Caco-2 (cell line): ENCODE results near the gene TMEM143. TPM values are rescaled to one million over a fixed set of nuclear protein-coding genes. Genes with fewer than 3 reads are reported as not detected.
A peak's percentile ranks its signal among the peaks of the same experiment; 100 is the strongest.

Experiments
- BruUV-seq: library from RNA; stranded (reverse); fragments of 400-500 nt; replicated peaks from 2 replicates; lab custom pipeline; 2021; lab: Mats Ljungman, UMichigan
- CTCF ChIA-PET: fragments of 300-600 bp; sonication (Branson Sonifier 250); formaldehyde crosslinking; loops from one replicate; lab custom pipeline; 2022; ENCODE audit warnings: antibody characterized with exemption; lab: Charles Lee
- POLR2A ChIA-PET: fragments of 300-600 bp; sonication (Branson Sonifier 250); formaldehyde crosslinking; loops from one replicate; lab custom pipeline; 2022; ENCODE audit warnings: antibody characterized with exemption; lab: Charles Lee
- DNase-seq, 2 experiments: peaks; one replicate each; pipeline versions ENCODE4 v3.0.0 to v3.0.0-alpha.2; 2020 to 2022
- H3K27me3 ChIP-seq: replicated peaks from 2 replicates; pipeline ENCODE4 v1.6.0; 2011; ENCODE audit warnings: low read length; ENCODE audit not compliant: control insufficient read depth, insufficient read depth
- H3K36me3 ChIP-seq: 2 replicates; pipeline ENCODE4 v1.5.1; 2011; ENCODE audit warnings: low read length; ENCODE audit not compliant: control insufficient read depth, insufficient read depth
- H3K4me1 ChIP-seq: fragments of 250-450 bp; sonication (Bioruptor Pico); 2 replicates; pipeline ENCODE4 v1.5.1; 2020; ENCODE audit warnings: mild to moderate bottlenecking
- H3K4me3 ChIP-seq: 2 replicates; pipeline ENCODE4 v1.5.1; 2011; ENCODE audit warnings: low read depth, mild to moderate bottlenecking, control low read depth, low read length
- H3K9me3 ChIP-seq: fragments of 250-450 bp; sonication (Bioruptor Pico); 2 replicates; pipeline ENCODE4 v1.5.1; 2020; ENCODE audit warnings: mild to moderate bottlenecking, moderate library complexity
- H3K27ac Mint-ChIP-seq: one replicate; pipeline ENCODE4 v1.8.0; 2022; ENCODE audit warnings: mixed read lengths; ENCODE audit not compliant: unreplicated experiment
- H3K27me3 Mint-ChIP-seq: one replicate; pipeline ENCODE4 v1.8.0; 2022; ENCODE audit warnings: mixed read lengths; ENCODE audit not compliant: insufficient read depth, unreplicated experiment
- H3K36me3 Mint-ChIP-seq: one replicate; pipeline ENCODE4 v1.8.0; 2022; ENCODE audit warnings: mild to moderate bottlenecking, mixed read lengths; ENCODE audit not compliant: insufficient read depth, unreplicated experiment
- H3K4me1 Mint-ChIP-seq: one replicate; pipeline ENCODE4 v1.8.0; 2022; ENCODE audit warnings: low read depth, mixed read lengths; ENCODE audit not compliant: unreplicated experiment
- H3K4me3 Mint-ChIP-seq: one replicate; pipeline ENCODE4 v1.8.0; 2022; ENCODE audit warnings: mild to moderate bottlenecking, moderate library complexity, mixed read lengths; ENCODE audit not compliant: unreplicated experiment
- H3K9me3 Mint-ChIP-seq: one replicate; pipeline ENCODE4 v1.8.0; 2022; ENCODE audit warnings: mixed read lengths; ENCODE audit not compliant: unreplicated experiment
- CTCF ChIP-seq, 2 experiments: fragments of 200-600 bp in 1 of 2; IDR thresholded peaks; 1 replicate in 1 of 2; 2 replicates in 1 of 2; pipeline versions ENCODE4 v1.5.1 to v1.8.0; 2011 to 2022; ENCODE audit warnings: antibody characterized with exemption in 1 of 2, control low read depth in 1 of 2, inconsistent platforms in 1 of 2, low read depth in 1 of 2, low read length in 1 of 2, mild to moderate bottlenecking in 1 of 2, moderate library complexity in 1 of 2; ENCODE audit not compliant: insufficient read depth in 1 of 2, severe bottlenecking in 1 of 2, unreplicated experiment in 1 of 2
- intact Hi-C: fragments of 100-400 bp; cut with micrococcal nuclease; formaldehyde crosslinking; loops from one replicate; pipeline ENCODE4 v1.10.0; 2022; ENCODE audit not compliant: unreplicated experiment
- total RNA-seq: library from RNA; stranded (reverse); gene quantifications from 2 replicates; pipeline ENCODE4 v1.2.3, GENCODE V29; 2022

The TMEM143 gene
- total RNA-seq, 1 experiment from 2014 or later, result 24.4 TPM

DNA sequence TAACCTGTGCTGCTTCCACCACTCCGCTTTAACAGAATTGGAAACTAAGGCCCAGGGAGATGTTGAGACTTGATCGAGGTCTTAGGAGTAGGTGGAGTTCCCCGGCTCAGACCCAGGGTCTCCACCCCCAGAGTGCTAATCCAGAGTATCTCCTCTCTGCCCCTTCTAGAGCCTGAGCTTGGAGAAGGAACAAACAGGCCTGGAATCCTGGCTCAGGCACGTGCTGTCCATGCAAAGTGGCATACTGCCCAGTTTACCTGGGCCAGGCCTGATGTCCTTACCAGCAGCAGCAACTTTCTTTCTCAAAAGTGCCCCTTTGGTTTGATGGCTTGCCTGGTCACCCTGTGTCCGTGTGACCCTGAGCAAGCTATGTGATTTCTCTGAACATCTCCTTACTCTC, 4.1 kb upstream of the TMEM143 start:
- no peak for DNase-seq
- BruUV-seq, result no TSS peak
- ChIA-PET POLR2A (no interaction called here), CTCF (no interaction called here)
- peaks cover 17% of the 10 kb centered on the region for H3K36me3 Mint-ChIP-seq
- Histone ChIP-seq H3K4me3 (no peak overlapping the region), H3K36me3 (no peaks in the 10 kb centered on the region), H3K27me3 (no peaks in the 10 kb centered on the region), H3K9me3 (no peaks in the 10 kb centered on the region), H3K4me1 (peaks cover 6% of the 10 kb centered on the region; the same call in 1 of the 2 replicates)
- H3K27ac Mint-ChIP-seq, result no peak overlapping the region
- H3K4me1 Mint-ChIP-seq, result peaks cover 13% of the 10 kb centered on the region
- intact Hi-C loops, result no loop called here
- no peak overlapping the region for H3K4me3 Mint-ChIP-seq
- H3K9me3 Mint-ChIP-seq, result no peaks in the 10 kb centered on the region
- no peak for TF ChIP-seq CTCF (IDR thresholded peaks at IDR 0.05; ENCODE audit: insufficient read depth in 1 of 2, low read depth in 1 of 2, low read length in 1 of 2, severe bottlenecking in 1 of 2, unreplicated experiment in 1 of 2)
- no peaks in the 10 kb centered on the region for H3K27me3 Mint-ChIP-seq

DNA sequence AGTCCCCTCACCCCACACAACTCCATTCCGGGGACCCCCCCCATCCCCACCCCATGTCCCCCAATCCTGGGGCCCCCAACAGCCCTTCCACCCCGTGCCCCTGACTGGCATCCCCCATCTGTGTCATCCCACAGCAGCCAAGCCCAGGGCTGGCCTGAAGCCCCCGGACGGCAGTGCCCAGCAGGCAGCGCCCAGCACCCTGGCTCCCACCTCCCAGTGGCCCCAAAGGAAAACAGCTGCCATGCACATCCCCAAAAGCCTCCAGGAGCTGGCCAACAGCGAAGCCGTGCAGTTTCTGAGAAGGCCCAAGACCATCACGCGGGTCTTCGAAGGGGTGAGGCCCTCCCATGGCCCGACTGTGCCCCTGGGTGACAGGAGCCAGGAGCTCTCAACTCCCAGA, 1.9 kb upstream of the TMEM143 start:
- peaks cover 6% of the 10 kb centered on the region; the same call in 1 of the 2 replicates for H3K4me1 ChIP-seq
- ChIA-PET CTCF (interaction anchor here (0.6 kb wide), 1 partner anchor 175 kb away, joined by 5 read pairs; no protein-coding TSS in a partner anchor), POLR2A (no interaction called here)
- Mint-ChIP-seq H3K9me3 (no peaks in the 10 kb centered on the region), H3K36me3 (peaks cover 21% of the 10 kb centered on the region), H3K27ac (peak overlapping the region; percentile 84), H3K4me1 (peaks cover 6% of the 10 kb centered on the region), H3K27me3 (no peaks in the 10 kb centered on the region), H3K4me3 (no peak overlapping the region)
- intact Hi-C loops, result loop anchor here (2.0 kb wide), 1 partner anchor 33 kb away; no protein-coding TSS in a partner anchor
- TF ChIP-seq CTCF (IDR thresholded peaks at IDR 0.05; ENCODE audit: insufficient read depth in 1 of 2, low read depth in 1 of 2, low read length in 1 of 2, severe bottlenecking in 1 of 2, unreplicated experiment in 1 of 2), result no peak
- H3K9me3 ChIP-seq, result no peaks in the 10 kb centered on the region
- H3K4me3 ChIP-seq, result no peak overlapping the region
- H3K27me3 ChIP-seq, result no peaks in the 10 kb centered on the region
- no TSS peak for BruUV-seq
- no peaks in the 10 kb centered on the region for H3K36me3 ChIP-seq
- no peak for DNase-seq

GRCh38 chr19:48364598-48365348, 1.0 kb upstream of the TMEM143 start:
- peak overlapping the region; percentile 83 for H3K4me3 Mint-ChIP-seq
- TF ChIP-seq CTCF (IDR thresholded peaks at IDR 0.05; ENCODE audit: insufficient read depth in 1 of 2, low read depth in 1 of 2, low read length in 1 of 2, severe bottlenecking in 1 of 2, unreplicated experiment in 1 of 2), result no peak
- H3K27me3 Mint-ChIP-seq, result no peaks in the 10 kb centered on the region
- H3K27ac Mint-ChIP-seq, result peak overlapping the region; percentile 84
- POLR2A ChIA-PET, result interaction anchor here (0.5 to 2.5 kb wide), 11 partner anchors 10 to 255 kb away, joined by 3 to 65 read pairs (median 7); partner anchors contain the start of genes KDELR1, RPL18 and SPHK2
- Histone ChIP-seq H3K36me3 (no peaks in the 10 kb centered on the region), H3K4me3 (peak overlapping the region; percentile 42), H3K27me3 (no peaks in the 10 kb centered on the region), H3K4me1 (peaks cover 6% of the 10 kb centered on the region; the same call in 1 of the 2 replicates), H3K9me3 (no peaks in the 10 kb centered on the region)
- DNase-seq, result no peak
- H3K9me3 Mint-ChIP-seq, result no peaks in the 10 kb centered on the region
- peaks cover 9% of the 10 kb centered on the region for H3K4me1 Mint-ChIP-seq
- CTCF ChIA-PET, result interaction anchor here (1.2 to 2.9 kb wide), 8 partner anchors 10 to 220 kb away, joined by 3 to 45 read pairs (median 11); partner anchors contain the start of gene KDELR1
- BruUV-seq, result TSS peak; percentile 98
- H3K36me3 Mint-ChIP-seq, result peaks cover 30% of the 10 kb centered on the region
- intact Hi-C loops, result loop anchor here (1.0 to 5.0 kb wide), 4 partner anchors 10 to 42 kb away; partner anchors contain the start of gene KDELR1
